SK-N-SH treated with all-trans-retinoic acid at 6 μM for 48 hours (cell line): Measurements from ENCODE around the gene CCDC146.
"Not testable (repeated sequence)": the region's sequence is repeated elsewhere in the genome, so short reads cannot be mapped to it uniquely, and the experiment has no call there.

Experiments used
- CREB5 ChIP-seq: fragments of 250-450 bp; sonication (Bioruptor Pico); IDR thresholded peaks from 2 replicates; pipeline ENCODE4 v1.5.1; 2020; ENCODE audit warnings: low read depth, mild to moderate bottlenecking, moderate library complexity
- CSDC2 ChIP-seq: fragments of 250-450 bp; sonication (Bioruptor Pico); IDR thresholded peaks from 2 replicates; pipeline ENCODE4 v1.5.0; 2020; ENCODE audit warnings: mild to moderate bottlenecking, moderate library complexity
- CSRNP3 ChIP-seq: fragments of 250-450 bp; sonication (Bioruptor Pico); IDR thresholded peaks from 2 replicates; pipeline ENCODE4 v1.5.1; 2021; ENCODE audit warnings: mild to moderate bottlenecking, moderate library complexity
- ISL1 ChIP-seq: fragments of 250-450 bp; sonication (Bioruptor Pico); IDR thresholded peaks from 2 replicates; pipeline ENCODE4 v2.1.2; 2022; ENCODE audit warnings: mild to moderate bottlenecking, moderate library complexity
- PATZ1 ChIP-seq: fragments of 250-450 bp; sonication (Bioruptor Pico); IDR thresholded peaks from 2 replicates; pipeline ENCODE4 v1.8.0; 2020; ENCODE audit warnings: mild to moderate bottlenecking, moderate library complexity, borderline replicate concordance
- RARB ChIP-seq: fragments of 250-450 bp; sonication (Bioruptor Pico); IDR thresholded peaks from 2 replicates; pipeline ENCODE4 v1.8.0; 2021; ENCODE audit warnings: mild to moderate bottlenecking, moderate library complexity
- ZFP3 ChIP-seq: fragments of 250-450 bp; sonication (Bioruptor Pico); IDR thresholded peaks from 2 replicates; pipeline ENCODE4 v1.5.0; 2020; ENCODE audit warnings: mild to moderate bottlenecking, moderate library complexity

GRCh38 chr7:77178024-77178423 is 55.6 kb downstream of the CCDC146 start:
- TF ChIP-seq CREB5 (CRISPR knock-in tag); CSRNP3 (CRISPR knock-in tag); ISL1 (CRISPR knock-in tag); RARB; CSDC2 (CRISPR knock-in tag); ZFP3 (CRISPR knock-in tag); PATZ1 (CRISPR knock-in tag): not testable (repeated sequence)
